GM12865 (cell line): ENCODE measurements around the gene TBC1D9.

Source experiments
- DNase-seq: peaks from one replicate; pipeline ENCODE4 v3.0.0; 2010; ENCODE audit warnings: low read depth
- H3K4me3 ChIP-seq: 2 replicates; pipeline ENCODE4 v1.5.1; 2011; ENCODE audit warnings: mild to moderate bottlenecking, low read depth, low read length, control low read depth
- CTCF ChIP-seq: IDR thresholded peaks from 2 replicates; pipeline ENCODE4 v1.5.1; 2011; ENCODE audit warnings: low read length, control low read depth, low read depth, inconsistent platforms; ENCODE audit not compliant: insufficient read depth; ENCODE audit errors: missing control alignments

The TBC1D9 gene

DNA sequence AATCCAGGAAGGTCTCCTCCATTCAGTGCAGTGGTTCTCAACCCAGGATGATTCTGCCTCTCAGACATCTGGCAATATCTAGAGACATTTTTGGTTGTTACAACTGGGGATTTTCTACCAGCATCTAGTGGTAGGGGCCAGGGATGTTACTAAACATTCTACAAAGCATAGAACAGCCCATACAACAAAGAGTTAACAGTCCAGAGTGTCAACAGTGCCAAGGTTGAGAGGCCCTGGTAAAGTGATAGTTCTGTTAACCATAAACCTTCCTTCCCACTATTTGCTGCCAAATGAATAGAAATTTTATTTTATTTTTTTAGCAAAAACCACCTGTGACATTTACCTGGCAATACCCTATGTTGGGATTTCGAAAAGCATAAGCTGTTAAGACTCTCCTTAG is 94.6 kb downstream of the TBC1D9 start:
- no peak for TF ChIP-seq CTCF
- no peak overlapping the region for H3K4me3 ChIP-seq
- DNase-seq: no peak

- DNase-seq: no peak
- H3K4me3 ChIP-seq: no peak overlapping the region
- TF ChIP-seq CTCF: no peak
Measured at GRCh38 chr4:140659943-140660700, 96.1 kb downstream of the TBC1D9 start.

DNA sequence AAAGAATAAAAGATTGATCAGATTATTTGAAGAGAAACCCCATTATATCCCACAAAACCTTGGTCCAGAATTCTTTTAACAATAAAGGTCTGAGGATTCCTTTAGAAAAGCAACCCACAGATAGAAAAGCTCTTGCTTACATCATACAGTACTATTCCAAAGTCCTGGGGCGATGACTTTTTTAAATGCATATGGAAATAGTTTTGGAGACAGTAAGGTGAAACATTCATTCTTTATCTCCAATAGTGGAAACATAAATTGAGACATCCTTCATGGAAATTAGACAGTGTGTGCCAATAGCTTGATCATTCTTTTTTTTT is 101.7 kb downstream of the TBC1D9 start:
- DNase-seq: no peak
- no peak for TF ChIP-seq CTCF
- H3K4me3 ChIP-seq: no peak overlapping the region

GRCh38 chr4:140653718-140654494 is 102.3 kb downstream of the TBC1D9 start:
- no peak overlapping the region for H3K4me3 ChIP-seq
- no peak for TF ChIP-seq CTCF
- DNase-seq: no peak

GRCh38 chr4:140652601-140653000 is 103.6 kb downstream of the TBC1D9 start:
- no peak for TF ChIP-seq CTCF
- no peak for DNase-seq
- H3K4me3 ChIP-seq: no peak overlapping the region

GRCh38 chr4:140648716-140649308 is 107.4 kb downstream of the TBC1D9 start:
- DNase-seq: no peak
- no peak for TF ChIP-seq CTCF
- H3K4me3 ChIP-seq: no peak overlapping the region
